HCT116 (cell line): Measurements from ENCODE around the gene KIF12. TPM values are rescaled to one million over a fixed set of nuclear protein-coding genes. Genes with fewer than 3 reads are reported as not detected.

Experiments used
- ATAC-seq: fragments of 200-7000 bp; cut with Tn5 transposase; 2 replicates; pipeline ENCODE4 v1.9.1; 2020; ENCODE audit warnings: mild to moderate bottlenecking, moderate library complexity
- BruUV-seq: library from RNA; stranded (reverse); fragments of 400-500 nt; replicated peaks from 2 replicates; lab custom pipeline; 2021; lab: Mats Ljungman, UMichigan
- CTCF ChIA-PET: fragments of 300-600 bp; sonication (Branson Sonifier 250); formaldehyde crosslinking; loops from one replicate; lab custom pipeline; 2021; ENCODE audit warnings: antibody characterized with exemption; lab: Charles Lee
- POLR2A ChIA-PET: fragments of 300-600, 350-600 bp; sonication (Branson Sonifier 250); formaldehyde crosslinking; loops from one replicate; lab custom pipeline; 2021; ENCODE audit warnings: antibody characterized with exemption; lab: Charles Lee
- RAD21 ChIA-PET, 2 experiments: fragments of 300-600 bp; sonication (Branson Sonifier 250); formaldehyde crosslinking; loops; one replicate each; lab custom pipeline; 2023; ENCODE audit warnings: low total read pairs in 2 of 2; ENCODE audit not compliant: uncharacterized antibody in 2 of 2, unreplicated experiment in 2 of 2, low non-redundant PET in 1 of 2; lab: Charles Lee
- DNase-seq: peaks from one replicate; pipeline ENCODE4 v3.0.0-alpha.2; 2010; ENCODE audit warnings: low read depth, low spot score
- H2AFZ ChIP-seq: fragments of 200-600 bp; shearing (Covaris generic), sonication (generic); 2 replicates; pipeline ENCODE4 v1.6.1; 2017; ENCODE audit warnings: low read depth, mixed run types, mixed read lengths, antibody characterized with exemption, low read length; ENCODE audit not compliant: poor library complexity, severe bottlenecking
- H3K27ac ChIP-seq: 2 replicates; pipeline ENCODE4 v1.5.1; 2012; ENCODE audit warnings: low read depth, low read length
- H3K27me3 ChIP-seq: fragments of 200-600 bp; sonication (generic); 2 replicates; pipeline ENCODE4 v1.6.1; 2016; ENCODE audit warnings: mixed run types, low read length, mixed read lengths; ENCODE audit not compliant: insufficient read depth
- H3K36me3 ChIP-seq, 2 experiments: fragments of 200-500 bp in 1 of 2; fragments of 200-600 bp in 1 of 2; sonication (Bioruptor generic) in 1 of 2; sonication (generic) in 1 of 2; 2 replicates each; pipeline versions ENCODE4 v1.5.1 to v1.6.1; 2014 to 2016; ENCODE audit warnings: low read length in 2 of 2, inconsistent platforms in 1 of 2, mixed read lengths in 1 of 2, mixed run types in 1 of 2; ENCODE audit not compliant: insufficient read depth in 2 of 2, control insufficient read depth in 1 of 2
- H3K4me1 ChIP-seq, 2 experiments: fragments of 200-600 bp in 1 of 2; sonication (generic) in 1 of 2; 2 replicates each; pipeline versions ENCODE4 v1.5.1 to v1.6.1; 2012 to 2017; ENCODE audit warnings: low read length in 2 of 2, inconsistent platforms in 1 of 2, mild to moderate bottlenecking in 1 of 2, mixed read lengths in 1 of 2, mixed run types in 1 of 2, moderate library complexity in 1 of 2; ENCODE audit not compliant: insufficient read depth in 2 of 2, control insufficient read depth in 1 of 2
- H3K4me2 ChIP-seq: fragments of 200-600 bp; sonication (generic); 2 replicates; pipeline ENCODE4 v1.6.1; 2017; ENCODE audit warnings: mixed run types, low read length, mixed read lengths
- H3K4me3 ChIP-seq, 2 experiments: fragments of 200-600 bp in 1 of 2; sonication (generic) in 1 of 2; replicated peaks in 1 of 2; 2 replicates each; pipeline ENCODE4 v1.5.1; 2011 to 2016; ENCODE audit warnings: low read length in 2 of 2, control low read depth in 1 of 2, low read depth in 1 of 2, mild to moderate bottlenecking in 1 of 2, mixed read lengths in 1 of 2, mixed run types in 1 of 2
- H3K79me2 ChIP-seq: fragments of 200-600 bp; sonication (generic); 2 replicates; pipeline ENCODE4 v1.6.1; 2017; ENCODE audit warnings: mild to moderate bottlenecking, mixed run types, low read length, moderate library complexity, mixed read lengths; ENCODE audit not compliant: insufficient read depth
- H3K9ac ChIP-seq: fragments of 200-600 bp; sonication (generic); 2 replicates; pipeline ENCODE4 v1.6.1; 2016; ENCODE audit warnings: low read length, mixed read lengths
- H3K9me2 ChIP-seq: fragments of 200-600 bp; sonication (generic), shearing (Covaris generic); 2 replicates; pipeline ENCODE4 v1.6.1; 2017; ENCODE audit warnings: mixed run types, mild to moderate bottlenecking, moderate library complexity; ENCODE audit not compliant: insufficient read depth
- H3K9me3 ChIP-seq, 2 experiments: fragments of 200-500 bp in 1 of 2; fragments of 200-600 bp in 1 of 2; sonication (Bioruptor generic) in 1 of 2; sonication (generic) in 1 of 2; 2 replicates each; pipeline ENCODE4 v1.6.1; 2014 to 2017; ENCODE audit warnings: low read length in 2 of 2, mixed read lengths in 2 of 2, inconsistent platforms in 1 of 2, low read depth in 1 of 2, mild to moderate bottlenecking in 1 of 2, mixed run types in 1 of 2, moderate library complexity in 1 of 2; ENCODE audit not compliant: control insufficient read depth in 1 of 2, insufficient read depth in 1 of 2
- H4K20me1 ChIP-seq: fragments of 200-600 bp; sonication (generic), shearing (Covaris generic); 2 replicates; pipeline ENCODE4 v1.6.1; 2017; ENCODE audit warnings: mixed run types, mild to moderate bottlenecking, moderate library complexity; ENCODE audit not compliant: insufficient read depth
- ATF3 ChIP-seq: IDR thresholded peaks from 2 replicates; pipeline ENCODE4 v1.6.1; 2012
- CBX3 ChIP-seq: IDR thresholded peaks from 2 replicates; pipeline ENCODE4 v1.6.1; 2012; ENCODE audit warnings: low read depth
- CEBPB ChIP-seq: IDR thresholded peaks from 2 replicates; pipeline ENCODE4 v1.6.1; 2012; ENCODE audit warnings: low read depth
- CTCF ChIP-seq, 3 experiments: fragments of 200-600 bp in 1 of 3; sonication (generic) in 1 of 3; IDR thresholded peaks in 2 of 3; conservative IDR thresholded peaks in 1 of 3; 2 replicates each; pipeline ENCODE4 v1.5.1; 2012 to 2017; ENCODE audit warnings: low read depth in 2 of 3, low read length in 2 of 3, antibody characterized with exemption in 1 of 3, borderline replicate concordance in 1 of 3, control low read depth in 1 of 3, mild to moderate bottlenecking in 1 of 3, mixed read lengths in 1 of 3, mixed run types in 1 of 3, moderate library complexity in 1 of 3; ENCODE audit not compliant: insufficient read depth in 1 of 3
- EGR1 ChIP-seq: IDR thresholded peaks from 2 replicates; pipeline ENCODE4 v1.6.1; 2012; ENCODE audit warnings: low read depth
- EZH2 ChIP-seq: fragments of 200-600 bp; sonication (generic); IDR thresholded peaks from 2 replicates; pipeline ENCODE4 v1.6.1; 2017; ENCODE audit warnings: antibody characterized with exemption, mixed run types
- EZH2phosphoT487 ChIP-seq: fragments of 200-600 bp; IDR thresholded peaks from 2 replicates; pipeline ENCODE4 v1.6.1; 2018; ENCODE audit warnings: antibody characterized with exemption, borderline replicate concordance
- FOSL1 ChIP-seq: IDR thresholded peaks from 2 replicates; pipeline ENCODE4 v1.6.1; 2012; ENCODE audit warnings: low read depth
- REST ChIP-seq: IDR thresholded peaks from 2 replicates; pipeline ENCODE4 v1.6.1; 2012; ENCODE audit warnings: low read depth
- SIN3A ChIP-seq: IDR thresholded peaks from 2 replicates; pipeline ENCODE4 v1.6.1; 2012; ENCODE audit warnings: low read depth
- SRF ChIP-seq: IDR thresholded peaks from 2 replicates; pipeline ENCODE4 v1.6.1; 2012; ENCODE audit warnings: low read depth
- TCF7L2 ChIP-seq: IDR thresholded peaks from 2 replicates; pipeline ENCODE4 v1.7.0; 2011; ENCODE audit warnings: borderline replicate concordance, inconsistent platforms; ENCODE audit not compliant: insufficient read depth, insufficient read length; ENCODE audit errors: extremely low read depth
- YY1 ChIP-seq: IDR thresholded peaks from 2 replicates; pipeline ENCODE4 v1.6.1; 2011; ENCODE audit warnings: low read length, low read depth, moderate library complexity, mild to moderate bottlenecking; ENCODE audit not compliant: insufficient replicate concordance; ENCODE audit errors: extremely low read depth
- intact Hi-C: fragments of 100-400 bp; cut with micrococcal nuclease; formaldehyde crosslinking; loops from 2 replicates; pipeline ENCODE4 v1.10.0; 2022
- total RNA-seq: library from RNA; stranded (reverse); gene quantifications from one replicate; pipeline ENCODE4 v1.2.1, GENCODE V29; 2021; ENCODE audit not compliant: unreplicated experiment

Gene KIF12
- total RNA-seq, 1 experiment from 2014 or later = 6.4 TPM

GRCh38 chr9:114093031-114093471, 6.0 kb downstream of the KIF12 start:
- Histone ChIP-seq H3K79me2 (no peaks in the 10 kb centered on the region), H3K4me2 (no peak overlapping the region), H3K27me3 (no peaks in the 10 kb centered on the region), H3K9me2 (no peaks in the 10 kb centered on the region), H3K36me3 (no peaks in the 10 kb centered on the region), H3K4me3 (no peak overlapping the region), H3K4me1 (peaks cover 0 to 8% of the 10 kb centered on the region in 2 experiments; a peak in 2 of 4 replicates), H3K9ac (no peak overlapping the region), H3K27ac (no peak overlapping the region), H4K20me1 (no peaks in the 10 kb centered on the region), H3K9me3 (no peaks in the 10 kb centered on the region), H2AFZ (no peak overlapping the region)
- POLR2A ChIA-PET = no interaction called here
- ATAC-seq (no peak), DNase-seq (no peak)
- TF ChIP-seq SIN3A = no peak
- TF ChIP-seq REST = no peak
- no peak for TF ChIP-seq ATF3
- no peak for TF ChIP-seq EZH2
- no peak for TF ChIP-seq EZH2phosphoT487
- no peak for TF ChIP-seq CBX3
- no peak for TF ChIP-seq TCF7L2
- TF ChIP-seq SRF = no peak
- no peak for TF ChIP-seq EGR1
- TF ChIP-seq CTCF (IDR thresholded peaks at IDR 0.05 in 2 of 3, conservative IDR thresholded peaks at IDR 0.05 in 1 of 3; ENCODE audit: borderline replicate concordance in 1 of 3, insufficient read depth in 1 of 3, low read depth in 2 of 3, low read length in 2 of 3) = no peak
- no peak for TF ChIP-seq FOSL1
- no peak for TF ChIP-seq CEBPB
- no peak for TF ChIP-seq YY1
- intact Hi-C loops = no loop called here
- CTCF ChIA-PET = interaction anchor here (1.9 kb wide), 1 partner anchor 11 kb away, joined by 9 read pairs; no protein-coding TSS in a partner anchor
- RAD21 ChIA-PET = no interaction called here
- BruUV-seq = no TSS peak
